Activated T-helper 1 cell treated with anti-CD3 and anti-CD28 coated beads, Interleukin-2, amount 50 U/mL, for 16 hours (primary cell): Measurements from ENCODE around the gene DTX2.
"Not testable (repeated sequence)": the region's sequence is repeated elsewhere in the genome, so short reads cannot be mapped to it uniquely, and the experiment has no call there.

Experiments used
- DNase-seq, 2 donors: peaks; one replicate each; pipeline ENCODE4 v3.0.0-alpha.2; 2020; ENCODE audit warnings: low read depth in 1 of 2, low spot score in 1 of 2

DTX2 gene

GRCh38 chr7:76511200-76511910 is 49.8 kb downstream of the DTX2 start:
- DNase-seq, result not testable (repeated sequence)

DNA sequence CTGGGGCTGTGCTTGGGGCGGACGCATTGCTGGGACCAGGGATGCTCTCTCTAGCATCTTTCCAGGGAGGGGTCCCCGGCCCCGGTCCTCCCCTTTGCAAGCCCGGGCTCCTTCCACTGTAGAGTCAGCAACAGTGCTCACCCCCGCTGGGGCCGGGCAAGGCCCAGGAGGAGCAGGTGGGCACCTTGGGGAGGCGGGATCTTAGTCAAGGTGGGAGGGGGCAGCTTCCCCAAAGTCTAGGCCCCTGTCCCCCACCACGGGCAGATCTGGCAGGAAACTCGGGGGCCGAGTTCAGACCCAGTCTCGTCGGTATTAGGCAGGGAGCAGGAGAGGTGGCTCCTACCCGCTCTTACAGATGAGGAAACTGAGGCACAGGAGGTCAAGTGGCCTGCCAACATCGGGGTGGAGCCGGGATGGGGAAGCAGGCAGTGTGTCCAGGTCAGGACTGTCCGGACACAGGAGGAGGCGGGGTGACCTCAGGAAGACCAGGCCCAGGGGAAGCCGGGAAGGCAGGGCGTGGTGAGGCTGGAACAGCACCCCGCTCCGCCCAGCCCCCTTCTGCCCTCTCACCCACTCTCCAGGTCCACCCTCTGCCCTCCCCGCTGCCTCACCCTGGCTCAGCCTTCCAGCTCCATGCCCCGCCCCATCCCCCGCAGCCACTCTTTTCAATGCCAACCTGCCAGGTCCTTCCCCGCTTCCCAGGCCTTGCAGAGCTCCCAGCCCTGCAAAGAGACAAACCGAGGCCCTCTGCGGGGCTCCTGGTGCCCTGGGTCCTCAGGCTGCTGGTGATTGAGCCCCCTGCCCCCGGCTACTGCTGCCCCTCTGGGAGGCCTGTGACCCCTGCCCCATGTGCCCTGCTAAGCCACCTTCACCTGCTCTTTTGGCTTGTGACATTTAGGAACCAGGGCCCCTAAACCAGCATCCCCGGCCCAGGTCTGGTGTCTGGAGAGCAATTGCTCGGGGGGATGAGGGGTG is 50.7 kb downstream of the DTX2 start:
- DNase-seq, result not testable (repeated sequence)

GRCh38 chr7:76512941-76513816 is 51.7 kb downstream of the DTX2 start:
- DNase-seq, result no peak

- no peak for DNase-seq
Measured at GRCh38 chr7:76513817-76514799, 52.6 kb downstream of the DTX2 start.

DNA sequence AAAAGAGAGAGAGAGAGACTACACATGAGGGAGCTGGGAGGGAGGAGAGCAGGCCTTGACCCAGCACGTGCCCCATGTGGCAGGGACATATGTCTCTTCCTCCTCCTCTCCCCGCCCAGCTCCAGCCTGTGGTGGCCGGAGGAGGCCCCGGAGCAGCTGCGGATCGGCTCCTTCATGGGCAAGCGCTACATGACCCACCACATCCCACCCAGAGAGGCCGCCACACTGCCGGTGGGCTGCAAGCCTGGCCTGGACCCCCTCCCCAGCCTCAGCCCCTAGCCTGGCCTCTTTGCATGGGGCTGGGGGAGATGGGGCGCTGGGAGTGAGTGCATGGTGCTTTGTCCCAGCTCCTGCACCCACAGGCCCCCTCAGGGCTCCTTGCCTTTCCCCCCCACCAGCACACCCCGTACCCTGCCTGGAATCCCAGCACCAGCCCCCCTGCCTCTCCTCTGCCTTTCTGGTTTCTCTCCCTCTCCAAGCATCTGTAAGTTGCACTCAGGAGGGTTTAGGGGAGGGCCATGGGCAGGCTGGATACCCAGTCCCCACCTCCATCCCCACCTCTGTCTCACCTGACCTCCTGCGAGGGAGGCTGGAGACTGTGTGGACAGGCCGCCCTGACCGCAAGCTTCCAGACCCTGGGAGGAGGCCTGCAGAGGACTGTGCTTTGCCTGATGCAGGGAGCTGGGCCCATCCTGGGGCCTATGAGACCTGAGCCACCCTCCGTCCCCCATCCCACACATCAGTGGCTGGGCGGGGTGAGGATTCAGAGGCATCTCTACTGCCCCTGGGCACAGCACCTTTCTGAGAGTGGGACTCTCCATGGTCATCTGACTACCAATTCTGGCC is 53.6 kb downstream of the DTX2 start:
- no peak for DNase-seq

GRCh38 chr7:76515999-76516443 is 54.5 kb downstream of the DTX2 start:
- DNase-seq, result no peak

- not testable (repeated sequence) for DNase-seq
Measured at GRCh38 chr7:76516932-76517331, 55.4 kb downstream of the DTX2 start.

DNA sequence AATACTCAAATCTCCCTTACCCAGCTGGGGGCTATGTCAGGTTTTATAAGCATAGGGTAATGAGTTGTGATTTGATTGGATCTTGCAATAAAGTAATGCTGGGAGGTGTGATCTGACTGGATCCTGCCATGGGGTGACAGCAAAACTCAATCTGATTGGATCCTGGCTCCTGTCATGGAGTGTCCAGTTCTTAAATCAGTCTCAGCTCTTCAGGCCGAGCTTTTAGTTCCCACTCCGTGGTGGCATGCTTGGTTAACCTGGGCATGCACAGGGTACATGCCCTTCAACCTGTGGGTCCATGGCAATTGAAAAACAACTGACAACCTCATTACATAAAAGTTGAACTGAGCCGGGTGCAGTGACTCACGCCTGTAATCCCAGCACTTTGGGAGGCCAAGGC is 64.7 kb downstream of the DTX2 start:
- not testable (repeated sequence) for DNase-seq

GRCh38 chr7:76531643-76532042 is 70.1 kb downstream of the DTX2 start:
- DNase-seq, result not testable (repeated sequence)

DNA sequence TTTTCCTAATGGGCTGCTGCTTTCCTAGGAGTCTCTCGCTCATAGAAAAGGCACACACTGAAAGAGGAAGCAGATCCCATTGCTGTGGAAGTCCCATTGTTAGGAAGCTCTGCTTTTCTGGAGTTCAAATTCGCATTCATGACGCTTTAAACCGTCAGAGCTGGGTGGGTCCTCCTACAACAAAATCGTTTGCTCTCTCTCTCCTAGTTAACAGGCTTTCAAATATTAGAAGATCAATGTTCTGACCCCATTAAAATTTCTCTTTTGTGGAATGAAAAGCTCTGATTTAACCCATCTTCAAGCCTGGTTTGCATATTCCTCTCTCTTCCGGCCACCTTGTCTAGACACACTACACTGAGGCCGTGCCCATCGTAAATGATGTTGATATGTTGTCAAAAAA is 81.7 kb downstream of the DTX2 start, which contains the start of gene SPDYE16:
Gene SPDYE16, minus strand, starts transcription at position 101 of the 400 bp plus-strand sequence. CDS start 1,838 bp downstream, outside the sequence.
- DNase-seq, result not testable (repeated sequence)

- peak; percentile 71 to 76 for DNase-seq
Measured at GRCh38 chr7:76549025-76549854, 87.7 kb downstream of the DTX2 start.

DNA sequence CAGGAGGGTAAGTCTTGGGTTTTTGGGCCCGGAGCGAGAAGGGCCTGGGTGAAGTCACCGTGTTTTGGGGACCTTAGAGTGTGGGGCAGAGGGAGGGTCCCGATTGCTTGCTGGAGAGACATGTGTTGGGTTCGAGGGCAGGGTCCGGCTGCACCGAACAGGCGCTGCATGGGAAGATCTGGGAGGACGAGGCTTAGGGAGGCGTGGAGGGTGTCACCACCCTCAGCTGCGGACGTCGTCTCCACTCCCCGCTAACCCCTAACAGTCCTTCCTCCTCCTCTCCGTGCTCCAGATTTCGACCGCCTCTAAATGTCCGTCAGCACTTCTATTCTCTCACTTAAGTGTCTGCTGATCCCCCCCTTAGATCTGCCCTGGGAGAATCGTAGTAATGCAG is 88.3 kb downstream of the DTX2 start:
- not testable (repeated sequence) for DNase-seq

DNA sequence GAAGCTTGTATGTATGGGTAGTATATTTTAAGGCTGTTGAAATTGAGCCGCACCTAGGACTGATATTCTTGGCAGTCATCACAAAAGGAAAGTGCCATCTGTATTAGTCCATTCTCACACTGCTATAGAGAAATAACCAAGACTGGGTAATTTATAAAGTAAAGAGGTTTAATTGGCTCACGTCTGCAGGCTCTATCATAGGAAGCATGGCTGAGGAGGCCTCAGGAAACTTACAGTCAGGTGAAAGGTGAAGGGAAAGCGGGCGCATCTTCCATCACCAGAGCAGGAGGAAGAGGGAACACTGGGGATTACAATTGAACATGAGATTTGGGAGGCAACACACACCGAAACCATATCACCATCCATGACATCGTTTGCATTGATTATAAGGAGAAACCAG is 90.5 kb downstream of the DTX2 start:
- DNase-seq, result not testable (repeated sequence)
